Amygdala (tissue), 56 donors: Measurements from ENCODE around the gene ABO.
"Not testable (repeated sequence)": the region's sequence is repeated elsewhere in the genome, so short reads cannot be mapped to it uniquely, and the experiment has no call there.

Source experiments
- DNase-seq, 56 donors: peaks; one replicate each; lab custom pipeline; 2025; lab: John Stamatoyannopoulos, UW

ABO gene

DNA sequence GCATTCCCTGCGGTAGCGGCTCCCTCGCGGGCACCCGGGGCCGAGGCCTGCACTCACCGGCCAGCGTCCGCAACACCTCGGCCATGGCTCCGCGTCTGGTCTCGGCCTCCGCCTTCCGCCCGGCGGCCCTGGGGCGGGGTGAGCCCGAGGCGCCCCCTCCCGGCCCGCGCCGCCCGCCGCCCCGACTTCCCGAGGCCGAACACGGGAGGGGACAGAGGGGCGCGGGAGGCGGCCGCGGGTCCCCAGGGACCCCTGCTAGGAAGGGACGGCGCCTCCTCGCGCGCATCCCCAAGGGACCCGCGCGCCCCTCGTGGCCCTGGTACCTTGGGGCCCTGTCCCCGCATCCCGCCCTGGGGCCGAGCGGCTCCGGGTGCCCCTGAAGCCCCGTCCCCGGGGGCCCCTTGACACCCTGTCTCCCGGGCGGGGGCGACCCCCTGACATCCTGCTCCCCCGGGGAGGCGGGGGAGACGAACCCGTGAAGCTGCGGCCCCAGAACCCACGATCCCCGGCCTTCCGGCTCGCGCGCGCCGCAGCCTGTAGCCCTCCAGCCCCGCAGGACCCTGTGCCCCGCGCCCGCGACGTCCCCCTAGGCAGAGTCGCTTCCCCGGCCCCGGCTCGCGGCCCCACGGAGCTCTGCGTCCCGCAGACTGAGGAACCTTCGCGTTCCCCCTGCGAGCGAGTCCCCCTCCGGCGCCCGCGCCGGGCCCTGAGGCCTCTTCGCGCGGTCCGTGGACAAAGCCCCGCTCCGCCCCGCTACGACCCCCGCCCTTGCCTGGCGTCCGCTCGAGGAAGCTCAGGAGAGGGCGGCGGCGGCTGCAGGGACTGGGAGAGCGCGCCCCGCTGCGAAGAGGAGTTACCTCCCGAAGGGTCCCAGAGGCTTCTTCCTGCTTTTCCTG is at the start of gene ABO:
Gene ABO, minus strand, starts transcription at position 97 of the 896 bp plus-strand sequence.
- no peak for DNase-seq

DNA sequence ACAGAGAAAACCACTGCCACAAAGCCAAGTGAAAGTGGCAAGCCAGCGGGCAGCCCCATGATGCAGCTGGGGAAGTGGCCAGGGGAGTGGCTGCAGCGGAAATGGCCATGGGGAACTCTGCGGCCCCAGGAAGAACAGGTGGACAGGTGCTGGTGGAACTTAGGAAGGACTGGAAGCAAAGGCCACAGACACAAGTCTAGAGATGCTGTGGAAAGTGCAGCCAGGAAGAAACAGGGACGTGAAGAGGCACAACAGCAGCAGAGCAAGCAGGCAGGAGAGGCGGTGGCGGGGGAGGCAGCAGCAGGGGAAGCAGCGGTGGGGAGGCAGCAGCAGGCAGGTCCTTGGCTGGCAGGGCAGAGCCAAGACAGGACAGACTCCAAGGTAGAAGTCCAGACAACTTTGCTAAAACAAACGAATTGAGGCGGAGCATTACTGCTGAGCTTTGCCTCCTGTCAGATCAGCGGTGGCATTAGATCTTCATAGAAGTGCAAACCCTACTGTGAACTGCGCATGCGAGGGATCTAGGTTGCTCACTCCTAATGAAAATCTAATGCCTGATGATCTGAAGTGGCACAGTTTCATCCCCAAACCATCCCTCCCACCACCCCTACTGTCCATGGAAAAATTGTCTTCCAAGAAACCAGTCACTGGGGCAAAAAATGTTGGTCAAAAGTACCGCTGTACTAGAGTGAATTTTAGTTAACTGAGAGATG is 49.1 kb upstream of the ABO start:
- no peak for DNase-seq

DNA sequence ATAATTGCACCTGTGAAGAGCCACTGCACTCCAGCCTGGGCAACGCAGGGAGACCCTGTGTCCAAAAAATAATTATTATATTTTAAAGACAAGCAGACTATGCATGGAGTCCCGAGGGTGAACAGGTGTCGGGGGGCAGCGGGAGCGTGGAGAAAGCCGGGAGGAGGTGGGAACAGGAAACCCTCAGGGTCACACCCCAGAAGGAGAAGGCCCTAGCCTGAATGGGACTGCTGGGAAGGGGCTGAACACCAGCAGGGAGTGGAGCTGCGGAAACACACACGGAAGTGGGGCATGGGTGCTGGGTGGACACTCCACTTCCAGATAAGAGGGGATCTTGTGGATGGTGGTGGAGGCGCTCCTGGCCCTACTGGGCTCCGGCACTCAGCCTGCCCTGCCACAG is 48.2 kb upstream of the ABO start:
- DNase-seq, result no peak

DNA sequence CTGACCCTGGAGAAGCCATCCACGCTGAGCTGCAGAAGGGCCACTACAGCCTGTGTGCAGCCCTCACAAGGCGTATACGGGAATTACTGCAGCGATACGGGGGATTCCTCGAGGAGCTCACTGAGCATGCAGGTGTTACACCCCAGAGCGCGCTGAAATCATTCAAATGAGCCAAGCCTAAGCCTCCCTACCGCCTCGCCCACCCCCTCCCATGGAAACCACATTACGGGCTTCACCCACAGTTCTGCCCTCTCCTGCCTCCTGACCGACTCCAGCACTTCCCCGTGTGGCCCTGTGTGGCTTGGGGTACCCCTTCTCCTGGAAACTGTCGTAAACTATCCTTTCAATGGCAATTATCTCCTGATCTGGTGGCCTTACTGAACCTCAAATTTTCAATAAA is 47.7 kb upstream of the ABO start:
- DNase-seq, result no peak

DNA sequence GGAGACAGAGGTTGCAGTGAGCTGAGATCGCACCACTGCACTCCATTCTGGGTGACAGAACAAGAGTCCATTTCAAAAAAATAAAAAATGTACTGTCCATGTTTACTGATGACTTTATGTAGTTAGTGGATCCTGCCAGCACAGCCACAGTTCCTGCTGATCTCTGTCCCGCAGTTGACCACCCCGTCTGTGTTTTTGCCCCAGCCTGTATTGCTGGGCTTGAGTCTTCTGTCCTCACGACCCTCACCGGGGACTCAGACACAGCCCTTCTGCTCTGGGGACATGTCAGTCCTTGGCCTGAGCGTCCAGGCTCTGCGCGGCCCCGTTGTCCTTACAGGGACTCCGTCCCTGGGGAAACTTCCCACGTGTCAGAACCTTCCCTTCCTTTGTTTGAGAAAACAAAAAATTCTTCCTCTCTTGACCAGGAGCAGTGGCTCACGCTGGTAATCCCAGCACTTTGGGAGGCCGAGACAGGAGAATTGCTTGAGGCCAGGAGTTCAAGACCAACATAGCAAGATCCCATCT is 46.5 kb upstream of the ABO start:
- no peak for DNase-seq

DNA sequence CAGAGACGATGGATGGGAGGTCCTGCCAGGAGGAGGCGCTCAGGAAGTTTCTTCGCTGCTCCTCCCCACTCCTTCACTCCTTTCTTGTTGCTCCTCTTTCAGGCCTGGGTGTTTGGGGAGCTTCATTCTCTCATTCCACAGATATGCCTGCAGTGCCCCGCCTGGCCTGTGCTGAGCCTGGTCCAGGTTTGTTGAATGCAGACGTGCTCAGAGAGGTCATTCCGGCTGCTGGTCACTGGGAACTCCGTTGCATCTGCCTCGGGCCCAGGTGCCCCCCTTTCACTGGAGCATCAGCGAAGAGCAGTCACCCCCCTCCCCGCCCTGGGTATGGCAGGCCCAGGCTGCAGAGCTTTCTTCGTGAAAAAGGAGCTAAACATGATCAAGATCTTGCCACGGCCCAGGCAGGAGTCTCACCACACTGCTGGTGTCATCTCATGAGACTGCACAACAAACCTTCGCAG is 45.5 kb upstream of the ABO start:
- no peak for DNase-seq

DNA sequence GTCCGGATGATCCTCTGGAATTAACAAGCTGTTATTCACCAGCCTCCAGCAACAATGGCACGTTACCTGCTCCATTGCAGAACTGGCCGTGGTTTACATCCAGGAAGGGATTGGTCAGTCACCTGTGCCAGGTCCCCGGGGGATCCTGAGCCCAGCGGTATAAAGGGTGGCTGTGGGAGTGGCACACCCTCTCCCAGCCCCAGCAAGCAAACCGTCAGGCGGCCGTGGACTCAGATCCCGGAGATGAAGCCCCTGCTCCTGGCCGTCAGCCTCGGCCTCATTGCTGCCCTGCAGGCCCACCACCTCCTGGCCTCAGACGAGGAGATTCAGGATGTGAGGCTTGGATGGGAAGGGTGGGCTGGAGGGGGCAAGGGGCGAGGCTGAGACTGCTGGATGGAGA is 42.5 kb upstream of the ABO start:
- not testable (repeated sequence) for DNase-seq

DNA sequence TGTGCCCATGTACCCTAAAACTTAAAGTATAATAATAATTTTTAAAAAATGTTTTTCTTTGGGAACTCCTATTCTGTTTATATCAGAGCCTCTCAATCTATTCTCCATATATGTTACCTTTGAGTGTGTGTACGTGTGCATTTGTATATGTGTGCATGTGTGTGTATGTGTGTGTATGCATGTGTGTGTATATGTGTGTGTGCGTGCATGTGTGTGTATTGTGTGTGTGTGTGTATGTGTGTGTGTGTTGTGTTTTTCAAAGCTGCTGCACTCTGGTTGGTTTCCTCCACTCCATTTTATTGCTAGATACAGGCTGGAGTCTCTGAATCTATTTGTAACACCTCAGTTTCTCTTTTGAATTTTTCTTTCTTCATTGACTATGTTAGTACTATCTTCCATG is 41.0 kb upstream of the ABO start:
- DNase-seq, result no peak

DNA sequence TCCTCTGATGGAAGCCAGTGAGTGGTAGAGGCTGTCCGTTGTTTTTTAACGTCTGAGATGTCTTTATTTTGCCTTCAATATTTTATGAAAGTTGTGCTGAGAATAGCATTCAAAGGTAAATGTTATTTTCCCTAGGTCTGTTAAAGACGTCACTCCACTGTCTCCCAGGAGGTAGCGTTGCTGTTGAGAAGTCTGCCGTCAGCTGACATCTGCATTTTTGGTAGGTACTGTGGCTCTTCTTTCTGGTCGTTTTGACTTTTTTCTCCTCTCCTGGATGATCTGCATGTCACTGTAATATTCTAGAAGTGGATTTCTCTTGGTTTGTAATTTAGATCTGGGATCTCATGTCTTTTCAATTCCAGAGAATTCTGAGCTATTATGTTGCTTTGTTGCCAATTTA is 34.6 kb upstream of the ABO start:
- DNase-seq, result no peak

DNA sequence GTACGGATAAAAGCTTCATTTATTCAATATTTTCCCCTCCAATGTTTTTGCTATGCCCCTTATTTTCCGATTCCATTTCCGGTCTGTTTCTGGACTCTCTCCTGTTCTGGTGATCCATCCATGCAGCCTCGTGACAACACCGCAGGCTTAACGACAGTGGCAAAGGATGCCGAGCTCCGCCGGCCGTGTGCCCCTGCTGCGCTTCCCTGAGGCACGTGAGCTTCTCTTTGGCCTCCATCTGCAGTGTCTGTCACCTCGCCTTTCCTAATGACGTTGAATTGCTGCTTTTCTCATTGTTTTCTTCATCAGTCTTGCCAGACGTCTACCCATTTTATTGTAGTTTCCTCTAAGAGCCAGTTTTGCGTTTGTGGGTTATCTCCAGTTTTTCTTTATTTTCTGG is 32.3 kb upstream of the ABO start:
- DNase-seq, result no peak

DNA sequence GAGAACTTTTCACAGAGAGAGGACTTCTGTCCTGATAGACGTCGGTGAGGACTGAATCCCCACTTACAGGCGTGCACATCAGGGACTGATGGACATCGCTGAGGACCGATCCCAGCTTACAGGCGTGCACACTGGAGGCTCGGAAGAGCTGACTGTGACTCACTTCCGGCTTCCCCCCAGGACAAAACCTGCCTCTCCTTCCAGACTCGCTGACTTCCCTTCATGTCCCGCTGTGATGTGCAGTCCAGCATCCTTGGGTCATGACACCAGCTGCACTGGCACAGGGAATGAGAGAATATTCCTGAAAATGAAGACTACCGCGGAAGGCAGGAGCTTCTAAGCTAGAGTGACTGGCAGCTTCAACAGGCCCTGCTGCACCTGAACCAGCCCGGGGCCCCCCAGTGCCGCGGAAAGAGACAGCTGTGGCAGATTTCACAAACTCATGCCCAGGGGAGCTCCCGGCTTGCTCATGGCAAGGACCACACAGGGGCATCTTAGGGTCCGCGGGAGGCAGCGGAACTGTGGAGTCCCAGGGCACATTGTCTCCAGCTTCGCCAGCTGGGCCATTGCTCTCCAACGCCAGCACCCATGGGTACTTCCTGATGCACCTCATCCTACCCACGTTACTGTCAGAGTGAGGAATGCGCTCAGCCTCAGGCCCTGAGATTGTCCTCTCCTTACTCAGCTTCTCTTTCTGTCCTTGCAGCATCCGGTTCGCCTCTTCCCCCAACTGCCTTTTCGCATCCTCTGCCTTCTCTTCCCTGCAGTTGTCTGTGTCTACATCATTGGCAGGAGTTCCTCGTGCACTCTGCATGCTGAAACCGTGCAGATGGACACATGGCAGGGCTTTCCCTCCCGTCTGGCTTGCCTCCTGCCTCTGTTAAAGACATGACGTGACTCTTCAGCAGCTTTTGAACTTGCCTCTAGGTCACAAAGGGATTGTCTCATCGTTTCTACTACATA is 31.5 kb upstream of the ABO start:
- no peak for DNase-seq

DNA sequence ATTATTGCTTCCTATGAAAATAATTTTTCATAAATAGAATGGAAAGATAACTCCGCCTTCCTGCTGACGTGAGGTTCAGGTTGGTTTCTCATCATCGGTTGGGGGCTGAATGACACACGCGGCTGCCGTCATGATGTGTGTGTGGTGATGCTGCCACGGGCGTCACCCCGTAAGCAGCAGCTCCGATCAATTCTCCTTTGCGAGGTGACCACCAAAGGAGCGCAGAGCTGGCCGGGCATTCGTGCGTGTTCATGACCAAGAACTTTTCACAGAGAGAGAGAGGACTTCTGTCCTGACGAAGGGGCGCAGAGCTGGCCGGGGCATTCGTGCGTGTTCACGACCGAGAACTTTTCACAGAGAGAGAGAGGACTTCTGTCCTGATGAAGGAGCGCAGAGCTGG is 30.7 kb upstream of the ABO start:
- no peak for DNase-seq

DNA sequence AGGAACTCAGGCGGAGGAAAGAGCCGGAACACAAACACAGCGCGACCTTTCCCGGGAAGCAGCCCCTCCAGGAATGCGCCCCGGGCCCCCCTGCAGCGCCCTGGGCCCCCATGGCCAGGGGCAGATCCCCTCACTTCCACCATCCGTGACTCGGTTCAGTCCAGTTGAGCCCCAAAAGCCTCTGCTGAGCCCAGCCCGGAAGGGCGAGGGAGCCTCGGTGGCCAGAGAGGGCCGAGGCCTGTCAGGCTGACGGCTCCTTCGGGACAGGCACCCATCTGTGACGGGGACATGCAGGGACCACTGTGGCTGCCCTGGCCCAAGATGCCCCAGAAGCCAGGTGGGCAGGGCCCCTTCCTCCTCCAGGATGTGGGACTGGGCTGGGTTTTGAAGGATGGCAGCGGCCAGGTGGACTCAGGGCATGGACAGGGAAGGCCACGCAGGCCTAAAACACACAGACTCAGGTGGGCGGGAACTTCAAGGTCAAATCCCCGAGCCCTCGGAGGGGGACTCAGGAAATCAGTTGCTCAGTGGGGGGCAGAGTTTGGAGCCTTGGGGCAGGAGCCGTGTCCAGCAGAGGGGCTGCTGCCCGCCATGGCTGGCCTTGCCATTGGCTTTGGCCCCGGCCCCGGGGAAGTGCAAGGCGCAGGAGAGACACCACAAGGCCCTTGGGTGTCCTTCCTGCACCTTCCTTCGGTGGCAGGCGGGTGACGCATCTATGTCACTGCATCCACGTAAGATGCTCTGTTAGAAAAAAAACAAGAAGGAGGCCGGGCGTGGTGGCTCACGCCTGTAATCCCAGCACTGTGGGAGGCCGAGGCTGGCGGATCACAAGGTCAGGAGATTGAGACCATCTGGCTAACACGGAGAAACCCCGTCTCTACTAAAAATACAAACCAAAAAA is 29.7 kb upstream of the ABO start:
- no peak for DNase-seq

DNA sequence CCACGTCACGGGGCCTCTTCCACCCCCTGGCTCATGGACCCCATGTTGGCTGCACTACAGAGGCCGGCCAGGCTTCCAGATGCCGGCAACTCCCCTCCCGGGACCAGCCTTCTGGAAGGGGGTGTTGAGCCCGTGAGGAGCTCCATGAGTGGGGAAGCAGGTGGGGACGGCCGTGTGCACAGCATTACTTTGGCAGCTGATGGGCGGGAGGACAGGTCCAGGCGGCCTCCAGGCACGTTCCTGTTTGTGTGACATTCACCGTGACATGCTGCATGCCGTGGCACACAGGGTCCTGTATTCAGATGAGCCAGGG is 29.1 kb upstream of the ABO start:
- no peak for DNase-seq

DNA sequence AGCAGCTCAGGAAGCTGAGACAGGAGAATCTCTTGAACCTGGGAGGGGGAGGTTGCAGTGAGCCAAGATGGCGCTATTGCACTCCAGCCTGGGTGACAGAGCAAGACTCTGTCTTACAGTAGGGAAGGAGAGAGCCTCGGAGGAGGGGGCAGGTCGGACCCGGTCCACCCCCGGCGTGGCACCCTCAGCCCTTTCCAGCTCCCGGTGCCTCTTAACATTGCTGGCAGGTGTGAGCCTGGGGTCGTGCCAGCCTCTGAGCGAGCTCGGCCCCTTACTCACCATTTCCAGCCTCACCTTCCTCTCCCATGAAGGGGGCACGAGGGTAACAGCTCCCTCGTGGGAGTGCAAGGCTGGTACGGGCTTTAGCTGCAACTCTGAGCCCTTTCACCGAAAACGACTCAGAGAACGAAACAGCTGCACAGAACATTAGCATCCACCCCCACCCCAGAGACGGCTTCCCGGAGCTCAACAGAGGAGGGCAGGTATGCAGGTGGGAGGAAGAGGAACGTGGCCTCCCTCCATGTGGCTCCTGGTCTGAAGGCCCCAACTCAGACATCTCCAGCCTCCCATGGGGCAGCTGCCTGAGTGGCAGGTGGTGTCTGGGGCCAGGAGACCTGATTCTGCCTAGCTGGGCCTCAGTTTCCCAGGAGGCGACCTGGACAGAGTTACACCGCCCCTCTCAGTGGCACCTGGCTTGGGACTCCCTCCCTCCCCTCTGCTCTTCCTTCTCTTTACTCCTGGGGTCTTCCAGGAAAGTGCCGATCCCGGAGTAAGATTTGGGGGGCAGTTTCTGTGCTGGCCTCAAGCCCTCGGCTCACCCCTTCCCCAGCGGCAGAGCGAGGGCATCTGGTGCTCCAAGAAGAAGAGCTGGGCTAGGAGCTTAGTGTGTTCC is 28.5 kb upstream of the ABO start:
- DNase-seq, result no peak

DNA sequence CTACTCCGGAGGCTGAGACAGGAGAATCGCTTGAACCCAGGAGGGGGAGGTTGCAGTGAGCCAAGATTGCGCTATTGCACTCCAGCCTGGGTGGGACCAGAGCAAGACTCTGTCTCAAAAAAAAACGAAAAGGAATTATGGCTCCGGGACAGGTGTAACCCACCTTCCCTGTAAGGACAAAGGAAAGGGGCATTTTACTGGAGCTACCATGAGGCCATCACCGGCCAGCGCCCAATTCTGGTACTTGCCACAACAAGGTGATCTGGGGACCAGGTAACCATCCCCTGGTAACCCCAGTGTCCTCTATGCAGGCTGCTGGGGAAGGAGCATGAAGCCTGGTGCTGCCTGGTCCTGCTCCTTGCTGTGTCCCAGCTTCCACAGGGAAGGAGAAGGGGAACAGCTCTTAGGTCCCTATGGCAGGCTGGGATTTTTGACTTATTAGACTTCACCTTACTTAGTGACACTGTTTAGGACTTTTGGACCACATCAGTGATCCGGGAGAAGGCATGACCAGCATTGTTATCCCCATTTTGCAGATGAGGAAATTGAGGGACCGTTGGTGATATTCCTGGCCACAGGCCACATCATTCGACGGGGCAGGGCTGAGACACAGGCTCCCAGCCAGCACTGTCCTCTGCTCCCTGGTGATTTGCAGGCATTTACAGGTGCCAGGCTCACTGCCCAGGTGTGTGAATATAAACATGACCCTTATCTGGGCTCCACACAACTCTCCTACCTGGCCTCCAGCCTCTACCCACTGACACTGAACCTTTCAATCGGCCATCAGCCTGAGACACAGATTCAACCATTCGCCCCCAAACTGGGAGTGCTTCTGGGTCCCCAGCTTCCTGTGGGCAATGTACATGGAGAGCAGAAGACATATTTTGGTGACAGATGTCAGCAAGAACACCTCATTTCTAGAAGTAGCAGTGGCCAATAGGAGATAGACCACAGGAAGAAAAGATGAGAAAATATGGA is 26.5 kb upstream of the ABO start:
- DNase-seq, result no peak

DNA sequence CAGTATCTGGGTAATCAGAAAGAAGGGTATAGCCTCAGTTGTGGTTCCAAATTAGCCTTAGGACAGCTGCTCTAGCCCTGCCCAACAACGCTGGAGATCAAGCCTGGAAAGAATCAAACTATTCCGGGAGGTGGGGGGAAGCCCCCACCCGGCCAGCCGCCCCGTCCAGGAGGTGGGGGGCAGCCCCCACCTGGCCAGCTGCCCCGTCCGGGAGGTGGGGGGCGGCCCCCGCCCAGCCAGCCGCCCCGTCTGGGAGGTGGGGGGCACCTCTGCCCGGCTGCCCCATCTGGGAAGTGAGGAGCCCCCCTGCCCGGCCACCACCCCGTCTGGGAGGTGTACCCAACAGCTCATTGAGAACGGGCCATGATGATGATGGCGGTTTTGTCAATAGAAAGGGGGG is 25.0 kb upstream of the ABO start:
- not testable (repeated sequence) for DNase-seq
